ENCODE measurements around the gene NPAT.
A peak's percentile ranks its signal among the peaks of the same experiment; 100 is the strongest.
"Not testable (repeated sequence)": the region's sequence is repeated elsewhere in the genome, so short reads cannot be mapped to it uniquely, and the experiment has no call there.

Gene NPAT

DNA sequence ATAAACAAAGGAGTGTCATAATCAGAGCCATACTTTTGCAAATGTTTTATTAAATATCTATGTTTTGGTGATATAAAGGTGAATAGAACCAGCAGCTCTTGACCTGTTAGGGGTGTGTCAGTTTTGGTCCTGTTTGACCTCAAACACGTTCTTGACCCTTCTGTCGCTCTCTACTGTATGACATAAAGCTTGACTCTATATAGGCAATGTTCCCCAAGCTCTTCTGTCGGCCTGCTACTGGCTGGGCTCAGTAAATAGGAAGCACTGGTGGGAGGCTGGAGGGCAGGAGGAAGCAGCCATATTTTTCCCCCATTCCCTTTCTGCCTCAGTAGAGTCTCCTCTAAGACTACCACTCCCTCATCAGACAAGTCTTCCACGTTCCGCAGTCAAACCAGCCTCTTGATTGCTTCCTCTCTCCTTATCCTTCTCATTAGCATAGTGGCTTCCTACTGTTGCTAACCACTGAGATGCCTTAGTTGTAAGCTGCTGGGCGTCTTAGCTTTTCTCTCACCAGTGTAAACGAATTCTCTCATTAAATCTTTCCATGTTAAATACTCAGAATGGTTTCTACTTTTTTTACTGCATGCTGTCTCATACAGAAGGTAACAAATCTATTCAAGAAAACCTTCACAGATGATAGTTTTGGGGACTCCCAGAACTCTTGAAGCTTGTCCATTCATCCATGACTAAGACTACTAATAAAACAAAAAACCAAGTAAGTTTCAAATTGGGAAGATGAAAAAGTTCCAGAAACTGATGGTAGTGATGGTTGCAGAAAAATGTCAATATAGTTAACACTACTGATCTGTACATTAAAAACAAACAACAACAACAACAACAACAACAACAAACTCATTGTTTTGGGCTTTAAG is 3.3 kb downstream of the NPAT start:
- DNase-seq (ENCODE audit: low spot score): no peak

DNA sequence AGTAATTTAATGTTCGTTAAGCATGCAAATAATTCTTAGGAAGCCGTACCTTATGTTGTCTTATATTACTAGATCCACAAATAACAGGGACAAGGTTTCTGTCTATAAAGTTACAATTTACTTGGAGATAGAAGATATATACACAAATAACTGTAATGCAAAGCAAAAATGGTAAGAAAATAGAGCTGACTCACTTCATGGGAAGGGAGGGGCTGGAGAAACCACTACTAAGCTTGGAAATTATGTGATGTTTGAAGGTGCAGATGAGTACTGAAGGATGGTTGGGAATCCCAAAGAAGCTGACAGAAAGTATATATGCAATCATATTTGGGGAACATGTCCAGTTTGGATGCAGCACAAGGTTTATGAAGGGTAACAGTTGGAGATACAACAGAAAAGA is 4.0 kb downstream of the NPAT start:
- DNase-seq (ENCODE audit: low spot score): peak; percentile 18

DNA sequence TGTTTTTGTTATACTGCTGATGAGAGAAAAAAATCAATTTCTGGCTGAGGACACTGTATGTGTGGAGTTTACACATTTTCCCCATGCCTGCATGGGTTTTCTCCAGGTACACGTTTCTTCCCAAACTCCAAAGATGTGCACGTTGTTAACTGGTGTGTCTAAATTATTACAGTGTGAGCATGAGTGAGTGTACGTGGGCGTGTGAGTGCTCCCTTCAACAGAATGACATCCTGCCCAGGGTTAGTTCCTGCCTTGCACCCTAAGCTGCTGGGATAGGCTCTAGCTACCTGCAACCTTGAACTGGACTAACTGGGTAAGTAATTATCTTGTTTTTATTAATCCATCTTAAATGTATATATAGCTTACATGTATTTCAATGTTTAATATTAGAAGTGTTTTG is 5.5 kb downstream of the NPAT start:
- DNase-seq (ENCODE audit: low spot score): no peak

DNA sequence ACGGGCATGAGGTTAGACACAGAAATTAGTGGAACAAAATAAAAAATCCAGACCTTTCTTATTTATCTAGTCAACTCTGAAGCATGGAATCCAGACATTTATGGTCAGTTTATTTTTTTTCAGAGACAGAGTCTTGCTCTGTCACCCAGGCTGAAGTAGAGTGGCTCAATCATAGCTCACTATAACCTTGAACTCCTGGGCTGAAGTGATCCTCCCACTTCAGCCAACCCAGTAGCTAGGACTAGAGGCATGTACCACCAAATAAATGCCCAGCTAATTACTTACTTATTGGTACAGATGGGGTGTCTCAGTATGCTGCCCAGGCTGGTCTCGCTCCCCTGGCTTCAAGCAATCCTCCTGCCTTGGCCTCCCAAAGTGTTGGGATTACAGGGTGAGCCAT is 8.7 kb downstream of the NPAT start:
- DNase-seq (ENCODE audit: low spot score): no peak

DNA sequence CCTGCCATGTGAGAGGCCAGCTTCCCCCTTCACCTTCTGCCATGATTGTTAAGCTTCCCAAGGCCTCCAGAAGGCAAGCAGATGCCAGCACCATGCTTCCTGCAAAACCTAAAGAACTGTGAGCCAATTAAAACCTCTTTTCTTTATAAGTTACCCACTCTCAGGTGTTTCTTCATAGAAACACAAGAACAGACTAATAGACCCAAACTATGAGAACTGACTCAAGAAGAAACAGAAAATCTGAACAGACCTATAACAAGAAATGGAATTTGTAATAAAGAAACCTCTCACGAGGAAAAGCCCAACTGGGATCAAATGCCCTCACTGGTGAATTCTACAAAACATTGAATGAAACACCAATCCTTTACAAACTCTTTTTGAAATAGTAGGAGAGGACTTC is 12.0 kb downstream of the NPAT start:
- DNase-seq (ENCODE audit: low spot score): no peak

DNA sequence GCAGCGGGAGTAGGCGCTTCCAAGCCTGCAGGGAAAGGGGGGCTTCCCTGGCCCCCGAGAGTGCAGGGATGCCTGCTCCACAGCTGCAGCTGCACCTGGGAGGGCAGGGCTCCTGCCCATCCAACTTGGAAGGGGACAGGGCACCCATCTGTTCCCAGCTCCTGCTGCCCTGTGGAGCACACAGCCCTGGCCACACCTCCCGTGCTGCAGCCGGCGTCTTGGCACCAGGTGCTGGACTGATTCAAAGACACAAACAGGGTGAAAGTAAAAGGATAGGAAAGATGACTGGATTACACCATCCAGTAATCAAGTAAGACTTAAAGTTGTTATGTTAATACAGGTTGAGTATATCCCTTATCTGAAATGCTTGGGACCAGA is 14.8 kb downstream of the NPAT start:
- no peak for DNase-seq (ENCODE audit: low spot score)

DNA sequence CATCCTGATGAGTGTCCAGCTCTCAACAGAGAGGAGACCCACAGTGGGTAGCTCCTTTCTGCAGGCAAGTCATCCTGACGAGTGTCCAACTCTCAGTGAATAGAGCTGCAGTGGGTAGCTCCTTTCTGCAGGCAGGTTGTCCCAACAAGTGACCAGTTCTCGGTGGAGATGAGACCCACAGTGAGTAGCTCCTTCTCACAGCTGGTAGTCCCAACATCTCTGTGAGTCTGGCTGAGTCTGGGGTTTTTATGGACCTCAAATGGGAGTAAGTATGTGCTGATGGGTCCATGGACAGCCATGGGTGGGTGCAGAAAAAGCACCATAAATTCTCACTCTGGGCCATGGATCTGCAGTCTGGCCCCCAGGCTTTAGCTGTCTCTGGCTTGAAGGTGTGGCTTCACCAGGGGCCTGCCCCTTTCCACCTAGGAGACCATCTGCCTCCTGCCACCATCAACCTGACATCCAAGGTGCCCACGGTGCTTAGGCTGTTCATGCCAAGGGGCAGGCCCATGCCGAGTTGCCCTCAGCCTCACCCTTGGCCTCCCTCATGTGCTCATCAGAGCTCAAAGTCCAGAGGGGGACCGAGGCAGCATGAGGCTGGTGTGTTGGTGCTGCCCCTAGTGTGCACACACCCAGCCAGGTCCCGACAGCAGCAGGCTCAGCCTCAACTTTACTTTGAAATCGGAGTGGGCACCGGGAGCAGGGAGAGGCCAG is 15.3 kb downstream of the NPAT start:
- no peak for DNase-seq (ENCODE audit: low spot score)

DNA sequence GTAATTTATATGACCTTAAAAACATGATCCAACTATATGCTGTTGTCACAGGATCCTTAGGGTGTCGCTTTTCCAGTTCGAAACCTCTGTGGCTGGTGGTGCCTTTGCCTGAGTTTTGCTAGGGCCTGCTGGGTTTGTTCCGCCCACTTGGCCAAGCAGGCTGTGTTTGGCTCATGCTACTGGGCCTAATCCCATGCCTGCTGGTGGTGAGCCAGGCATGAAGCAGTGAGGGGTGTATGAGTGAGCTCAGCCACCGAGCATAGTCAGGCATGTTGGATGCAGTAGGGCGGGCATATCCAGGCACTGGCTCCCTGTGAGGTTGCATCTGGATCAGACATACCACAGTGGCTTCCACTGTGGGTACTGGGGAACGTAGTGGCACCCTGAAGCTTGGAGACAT is 16.3 kb downstream of the NPAT start:
- no peak for DNase-seq (ENCODE audit: low spot score)

DNA sequence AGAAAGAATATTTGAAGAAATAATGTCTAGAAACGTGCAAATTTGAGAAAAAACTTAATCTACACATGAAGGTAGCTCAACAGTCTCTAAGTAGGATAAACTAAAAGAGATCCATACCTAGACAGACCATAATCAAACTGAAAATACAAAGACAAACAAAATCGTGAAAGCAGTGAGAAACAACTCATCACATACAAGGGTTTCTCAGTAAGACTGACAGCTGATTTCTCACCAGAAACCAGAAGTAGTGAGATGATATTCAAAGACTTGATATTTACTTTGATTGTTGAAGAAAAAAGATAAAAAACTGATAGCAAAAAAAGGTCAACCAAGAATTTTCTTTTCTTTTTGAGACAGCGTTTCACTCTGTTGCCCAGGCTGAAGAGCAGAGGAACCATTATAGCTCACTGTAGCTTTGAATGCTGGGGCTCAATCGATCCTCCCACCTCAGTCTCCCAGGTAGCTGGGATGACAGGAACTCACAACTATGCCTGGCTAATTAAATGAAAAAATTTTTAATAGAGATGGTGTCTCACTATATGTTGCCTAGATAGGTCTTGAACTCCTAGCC is 17.4 kb downstream of the NPAT start:
- DNase-seq (ENCODE audit: low spot score): no peak

DNA sequence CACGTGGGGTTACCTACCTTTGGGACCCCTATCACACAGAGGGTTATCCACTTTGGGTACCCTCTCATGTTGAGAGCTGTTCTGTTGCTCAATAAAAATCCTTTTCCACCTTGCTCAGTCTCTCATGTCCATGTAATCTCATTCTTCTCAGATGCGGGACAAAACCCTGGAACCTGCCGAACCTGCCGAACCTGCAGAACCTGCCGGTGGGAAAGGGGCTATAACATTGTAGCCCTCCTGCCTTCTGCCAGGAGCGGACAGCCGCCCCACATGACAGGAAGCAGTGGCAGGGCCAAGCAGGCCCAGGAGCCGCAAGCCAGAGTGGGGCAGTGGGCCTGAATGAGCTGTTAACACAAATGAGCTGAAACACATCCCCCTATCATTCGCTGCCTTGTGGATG is 18.1 kb downstream of the NPAT start:
- no peak for DNase-seq (ENCODE audit: low spot score)

DNA sequence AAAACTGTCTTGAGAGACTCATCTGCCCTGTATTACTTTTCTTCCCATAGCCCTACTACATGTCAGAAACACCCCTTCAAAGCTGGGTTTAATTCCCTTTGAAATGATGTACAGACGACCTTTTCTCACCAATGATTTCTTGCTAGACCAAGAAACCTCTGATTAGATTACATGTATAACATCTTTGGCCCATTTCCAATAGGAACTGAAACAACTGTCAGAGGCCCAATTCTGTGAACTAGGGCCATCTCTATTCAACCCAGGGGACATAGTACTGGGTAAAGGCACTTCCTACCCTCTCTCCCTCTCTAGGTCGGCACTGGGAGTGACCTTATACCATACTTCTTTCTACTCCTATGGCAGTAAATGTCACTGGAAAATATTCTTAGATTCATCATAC is 19.4 kb downstream of the NPAT start:
- DNase-seq (ENCODE audit: low spot score): no peak

DNA sequence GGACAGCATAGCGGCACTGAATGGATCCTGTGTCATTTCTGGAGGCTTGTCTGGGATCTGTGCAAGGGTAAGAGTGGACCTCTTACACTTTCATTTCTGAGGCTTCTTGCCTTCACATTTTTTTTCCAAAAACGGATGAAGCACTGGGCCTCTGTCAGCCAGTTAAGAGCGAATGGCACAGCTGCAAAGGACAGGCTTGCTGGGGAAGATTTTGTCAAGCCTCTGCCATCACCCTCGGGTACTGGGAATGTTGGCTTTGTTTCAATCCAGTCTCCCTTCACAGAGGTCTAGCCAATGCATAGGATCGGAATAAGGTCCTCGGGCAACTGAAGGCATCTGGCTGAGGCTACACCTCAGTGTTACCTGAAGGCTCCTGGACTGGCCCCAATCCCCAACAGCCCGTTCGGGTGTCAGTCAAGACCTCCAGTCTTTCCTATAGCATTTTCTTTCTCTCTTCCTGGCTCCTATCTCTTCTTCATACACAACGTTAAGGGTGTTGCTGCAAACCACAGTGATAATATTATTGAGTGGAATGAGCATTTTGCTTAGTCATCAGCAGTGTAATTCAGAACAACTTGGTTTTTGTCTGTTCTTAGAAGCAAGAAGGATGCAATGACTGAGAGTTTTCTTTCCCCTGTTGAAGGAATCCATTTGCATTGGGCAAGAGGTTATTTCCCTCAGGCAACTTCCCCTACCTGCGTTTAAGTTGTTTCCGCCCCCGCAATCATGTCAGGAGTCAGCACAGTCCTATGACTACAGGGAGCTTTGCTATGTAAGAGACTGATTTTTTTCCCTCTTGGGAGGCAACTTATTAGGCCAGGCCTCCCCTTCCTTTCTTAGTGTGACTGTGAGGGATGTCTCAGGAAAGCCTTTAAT is 22.8 kb downstream of the NPAT start:
- peak; percentile 15 for DNase-seq (ENCODE audit: low spot score)

DNA sequence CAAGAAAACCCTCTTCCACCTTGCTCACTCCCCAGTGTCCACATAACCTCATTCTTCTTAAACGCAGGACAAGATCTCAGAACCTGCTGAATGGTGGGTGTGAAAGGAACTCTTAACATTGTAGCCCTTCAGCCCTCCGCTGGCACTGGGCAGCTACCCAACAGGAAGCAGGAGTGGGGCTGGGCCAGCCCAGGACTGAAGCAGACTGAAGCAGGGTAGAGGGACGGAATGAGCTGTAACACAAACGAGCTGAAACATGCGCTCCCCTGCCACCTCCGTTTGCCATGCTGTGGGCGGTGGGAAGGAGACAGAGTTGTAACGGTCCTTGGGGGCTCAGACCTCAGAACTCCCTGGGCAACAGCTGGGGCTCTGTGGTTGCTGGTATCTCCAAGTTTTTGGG is 23.6 kb downstream of the NPAT start:
- DNase-seq (ENCODE audit: low spot score): no peak

DNA sequence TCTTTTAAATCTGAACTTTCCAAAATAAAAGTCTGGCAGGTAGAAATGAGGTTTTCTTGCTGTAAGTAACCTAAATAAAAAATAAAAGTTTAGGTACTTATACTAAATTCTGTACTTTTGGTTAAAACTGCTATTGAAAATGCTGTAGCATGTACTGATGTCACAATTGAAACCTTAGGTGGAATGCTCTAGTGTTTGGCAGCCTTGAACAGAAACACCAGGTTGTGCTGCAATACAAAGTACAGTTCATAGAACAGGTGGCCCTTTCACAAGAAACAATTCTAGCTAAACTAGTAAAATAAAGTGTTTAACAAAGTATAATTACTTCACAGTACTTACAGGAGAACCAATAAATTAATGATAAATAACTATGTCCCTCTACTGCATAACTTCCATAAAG is 25.1 kb downstream of the NPAT start:
- DNase-seq (ENCODE audit: low spot score): no peak

DNA sequence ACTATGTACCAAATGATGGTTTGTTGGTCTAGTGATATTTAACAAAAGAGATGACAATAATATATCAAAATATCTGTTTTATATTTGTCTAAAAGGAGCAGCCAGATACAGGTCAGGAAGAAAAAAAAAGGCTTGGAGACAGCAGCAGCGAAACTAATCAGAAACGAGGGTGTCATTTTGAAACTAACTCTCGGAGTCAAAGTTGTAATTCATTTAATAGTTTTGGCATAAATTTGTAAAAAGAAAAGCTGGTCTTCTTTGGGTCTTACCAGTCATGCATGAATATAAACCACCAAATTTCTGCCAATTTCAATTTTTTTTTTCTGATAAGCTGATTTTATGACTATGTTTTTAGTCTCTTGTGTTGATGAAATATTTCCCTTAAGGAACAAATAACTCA is 25.5 kb downstream of the NPAT start:
- DNase-seq (ENCODE audit: low spot score): no peak

DNA sequence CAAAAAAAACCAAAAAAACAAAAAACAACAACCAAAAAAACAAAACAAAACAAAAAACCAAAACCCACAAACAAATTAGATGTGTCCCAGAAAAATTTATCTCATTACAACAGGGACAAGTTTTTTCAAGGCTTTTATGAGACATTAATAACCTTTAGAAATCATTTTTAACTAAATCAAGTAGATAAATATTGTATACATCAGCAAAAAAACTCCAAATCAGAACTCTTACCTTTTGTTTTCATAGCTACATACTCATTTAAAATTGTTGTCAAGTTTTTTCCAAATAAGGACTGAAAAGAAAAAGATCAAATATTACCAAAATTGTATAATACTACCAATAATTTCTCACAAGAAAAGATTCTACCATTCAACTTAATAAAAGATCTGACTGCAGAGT is 28.7 kb downstream of the NPAT start:
- no peak for DNase-seq (ENCODE audit: low spot score)

DNA sequence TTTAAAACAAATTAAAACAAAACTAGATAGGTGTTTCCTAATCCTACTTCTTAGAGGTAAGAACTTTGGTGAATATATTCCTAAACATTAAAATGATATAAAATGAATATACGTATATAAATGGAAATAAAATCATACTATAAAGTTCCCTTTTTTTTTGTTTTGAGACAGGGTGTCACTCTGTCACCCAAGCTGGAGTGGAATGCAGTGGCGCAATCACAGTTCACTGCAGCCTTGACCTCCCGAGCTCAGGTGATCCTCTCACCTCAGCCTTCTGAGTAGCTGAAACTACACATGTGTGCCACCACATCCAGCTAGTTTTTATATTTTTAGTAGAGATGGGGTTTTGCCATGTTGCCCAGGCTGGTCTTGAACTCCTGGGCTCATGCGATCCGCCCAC is 44.9 kb downstream of the NPAT start:
- DNase-seq (ENCODE audit: low spot score): no peak

DNA sequence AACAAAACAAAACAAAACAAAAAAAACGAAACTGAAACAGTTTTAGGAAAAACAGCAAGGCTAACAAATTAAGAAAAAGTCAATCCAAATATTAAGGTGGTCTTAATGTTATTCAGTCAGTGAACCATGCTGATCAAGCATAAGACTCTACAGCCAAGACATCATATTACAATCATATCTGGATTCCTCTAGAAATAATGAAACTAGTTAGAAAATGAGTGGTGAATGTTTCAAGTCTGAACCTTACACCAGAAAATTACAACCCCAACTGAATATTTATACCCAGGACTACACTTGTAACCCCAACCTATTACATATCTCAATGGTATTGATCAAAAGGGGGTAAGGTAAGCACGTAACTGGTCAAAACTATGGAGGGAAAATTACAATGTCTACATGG is 52.3 kb downstream of the NPAT start:
- no peak for DNase-seq (ENCODE audit: low spot score)

DNA sequence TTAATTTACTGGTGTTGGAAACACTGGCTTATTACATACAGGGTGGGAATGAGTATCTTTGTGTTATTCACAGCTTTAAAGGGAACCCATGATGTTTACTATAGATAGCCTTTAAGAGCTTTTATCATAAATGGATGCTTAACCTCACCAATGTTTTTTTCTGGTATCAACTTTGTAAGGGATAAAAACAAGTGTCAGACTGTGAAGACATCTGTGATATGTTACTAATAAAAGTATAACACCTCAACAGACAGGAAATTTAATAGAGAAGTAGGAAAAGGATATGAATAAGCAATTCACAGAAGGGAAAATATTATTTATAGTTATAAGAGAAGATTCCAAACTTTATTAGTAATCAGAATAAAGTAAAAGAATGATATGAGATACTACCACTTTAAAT is 54.8 kb downstream of the NPAT start:
- no peak for DNase-seq (ENCODE audit: low spot score)

DNA sequence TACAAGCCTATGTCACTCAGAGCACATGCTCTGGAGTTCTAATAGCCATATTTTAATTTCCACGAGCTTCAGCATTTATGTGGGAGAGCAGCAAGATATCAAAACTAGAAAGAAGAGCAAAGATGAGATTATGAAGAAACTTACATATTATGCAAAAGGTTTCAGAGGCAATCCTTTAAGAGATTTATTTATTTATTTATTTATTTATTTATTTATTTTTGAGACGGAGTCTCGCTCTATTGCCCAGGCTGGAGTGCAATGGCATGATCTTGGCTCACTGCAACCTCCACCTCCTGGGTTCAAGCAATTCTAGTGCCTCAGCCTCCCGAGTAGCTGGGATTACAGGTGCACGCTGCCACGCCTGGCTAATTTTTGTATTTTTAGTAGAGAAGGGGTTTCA is 59.6 kb downstream of the NPAT start:
- DNase-seq (ENCODE audit: low spot score): not testable (repeated sequence)

DNA sequence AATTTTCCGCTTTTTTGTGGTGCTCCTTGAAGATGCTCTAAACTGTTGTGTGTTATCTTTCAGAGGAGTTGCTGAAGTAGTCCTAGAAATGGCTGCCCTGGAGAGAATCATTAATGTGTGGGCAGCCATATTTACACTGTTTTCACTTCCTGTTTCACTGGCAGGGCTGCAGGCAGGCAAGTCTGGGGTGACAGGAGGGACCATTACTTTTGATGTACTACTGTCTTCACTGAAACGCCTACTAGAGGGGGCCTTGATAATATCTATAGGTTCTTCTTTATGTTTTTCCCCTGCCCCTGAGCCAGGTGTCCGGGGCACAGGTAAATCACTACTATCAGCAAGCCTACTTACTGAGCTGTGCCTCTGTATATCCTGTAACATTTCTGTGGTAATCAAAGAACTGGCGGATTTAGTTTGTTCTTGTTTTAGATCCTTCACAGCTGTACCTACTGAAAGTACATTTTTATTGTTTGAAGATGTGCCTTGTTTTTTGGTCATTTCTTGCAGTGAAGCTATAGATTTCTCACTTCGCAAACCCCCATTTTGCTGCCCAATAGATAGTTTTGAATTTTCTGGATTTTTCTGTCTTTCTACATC is 61.4 kb downstream of the NPAT start:
- no peak for DNase-seq (ENCODE audit: low spot score)

DNA sequence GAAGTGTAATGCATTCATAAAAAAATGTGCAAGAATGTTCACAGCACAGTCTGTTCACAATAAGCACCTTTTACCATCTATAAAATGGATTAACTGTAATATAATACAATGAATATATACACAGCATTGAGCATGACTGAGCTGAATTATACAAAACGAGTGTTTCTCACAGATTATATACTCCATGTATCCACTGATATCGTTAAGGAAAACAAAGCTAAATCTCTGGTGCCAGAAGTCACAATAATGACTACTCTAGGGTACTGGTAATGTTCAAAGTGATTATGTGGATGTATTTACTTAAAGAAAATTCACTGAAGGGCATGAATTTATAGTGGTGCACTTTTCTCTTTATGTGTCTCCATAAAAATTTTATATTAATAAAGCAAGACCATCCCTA is 67.8 kb downstream of the NPAT start:
- no peak for DNase-seq (ENCODE audit: low spot score)

Data from AG08395 (cell line).